B cell (primary cell): ENCODE measurements around the gene GET4. TPM values are rescaled to one million over a fixed set of nuclear protein-coding genes. Genes with fewer than 3 reads are reported as not detected.
A peak's percentile ranks its signal among the peaks of the same experiment; 100 is the strongest.

ENCODE experiments used
- ATAC-seq: fragments of 200-7000 bp; cut with Tn5 transposase; one replicate; pipeline ENCODE4 v1.10.0; 2021; ENCODE audit warnings: low read depth, mild to moderate bottlenecking, moderate number of reproducible peaks, moderate library complexity
- CTCF ChIA-PET: fragments of 350-600 bp; sonication (Branson Sonifier 250); formaldehyde crosslinking; loops from one replicate; lab custom pipeline; 2021; ENCODE audit warnings: antibody characterized with exemption, inconsistent platforms; lab: Charles Lee
- POLR2A ChIA-PET: fragments of 350-600 bp; sonication (Branson Sonifier 250); formaldehyde crosslinking; loops from one replicate; lab custom pipeline; 2021; ENCODE audit warnings: antibody characterized with exemption; lab: Charles Lee
- DNase-seq: peaks from one replicate; pipeline ENCODE4 v3.0.0; 2013
- H2AFZ ChIP-seq: 2 replicates; pipeline ENCODE4 v1.6.1; 2012; ENCODE audit warnings: mild to moderate bottlenecking, low read depth, low read length; ENCODE audit not compliant: insufficient read depth, poor library complexity, severe bottlenecking
- H3K27ac ChIP-seq, 2 donors: 1 replicate in 1 of 2; 2 replicates in 1 of 2; pipeline ENCODE4 v1.5.1; 2012 to 2013; ENCODE audit warnings: low read length in 2 of 2, mild to moderate bottlenecking in 2 of 2, moderate library complexity in 1 of 2
- H3K27me3 ChIP-seq, 4 experiments: fragments of 200-600 bp in 1 of 4; sonication (generic) in 1 of 4; replicated peaks in 1 of 4; 1 replicate in 2 of 4; 2 replicates in 2 of 4; pipeline versions ENCODE4 v1.6.1 to v1.7.0; 2013 to 2016; ENCODE audit warnings: low read length in 3 of 4, mild to moderate bottlenecking in 2 of 4, mixed read lengths in 1 of 4, moderate library complexity in 1 of 4; ENCODE audit not compliant: insufficient read depth in 4 of 4, control insufficient read depth in 3 of 4; ENCODE audit errors: control extremely low read depth in 1 of 4
- H3K36me3 ChIP-seq, 2 experiments: replicated peaks in 1 of 2; 1 replicate in 1 of 2; 2 replicates in 1 of 2; pipeline versions ENCODE4 v1.6.1 to v1.7.1; 2013; ENCODE audit warnings: low read length in 1 of 2; ENCODE audit not compliant: insufficient read depth in 2 of 2, control insufficient read depth in 1 of 2; ENCODE audit errors: control extremely low read depth in 1 of 2, extremely low read depth in 1 of 2
- H3K4me1 ChIP-seq, 2 donors: fragments of 200-600 bp in 1 of 2; sonication (generic) in 1 of 2; 1 replicate in 1 of 2; 2 replicates in 1 of 2; pipeline versions ENCODE4 v1.5.1 to v1.6.1; 2013 to 2017; ENCODE audit warnings: low read length in 2 of 2; ENCODE audit not compliant: control insufficient read depth in 2 of 2, insufficient read depth in 2 of 2
- H3K4me2 ChIP-seq: replicated peaks from 2 replicates; pipeline ENCODE3; 2012; ENCODE audit warnings: mild to moderate bottlenecking, low read depth, low read length; ENCODE audit not compliant: poor library complexity, severe bottlenecking
- H3K4me3 ChIP-seq, 5 experiments: fragments of 200-600 bp in 1 of 5; sonication (generic) in 1 of 5; 1 replicate in 3 of 5; 2 replicates in 2 of 5; pipeline versions ENCODE4 v1.5.1 to v1.7.0; 2011 to 2016; ENCODE audit warnings: low read length in 4 of 5, mild to moderate bottlenecking in 4 of 5, low read depth in 2 of 5, control low read depth in 1 of 5, moderate library complexity in 1 of 5; ENCODE audit not compliant: insufficient read depth in 1 of 5; ENCODE audit errors: control extremely low read depth in 1 of 5, extremely low read depth in 1 of 5
- H3K79me2 ChIP-seq: fragments of 200-600 bp; sonication (generic); one replicate; pipeline ENCODE4 v1.6.0; 2016; ENCODE audit warnings: low read length; ENCODE audit not compliant: control insufficient read depth, insufficient read depth
- H3K9ac ChIP-seq: fragments of 200-600 bp; sonication (generic); 2 replicates; pipeline ENCODE4 v1.6.1; 2017; ENCODE audit warnings: mild to moderate bottlenecking, low read length, moderate library complexity
- H3K9me3 ChIP-seq, 3 donors: one replicate each; pipeline versions ENCODE4 v1.6.1 to v1.7.1; 2013; ENCODE audit warnings: low read length in 2 of 3; ENCODE audit not compliant: control insufficient read depth in 2 of 3, insufficient read depth in 1 of 3; ENCODE audit errors: control extremely low read depth in 1 of 3
- H4K20me1 ChIP-seq: 2 replicates; pipeline ENCODE4 v1.6.0; 2012; ENCODE audit warnings: mild to moderate bottlenecking, low read length; ENCODE audit not compliant: insufficient read depth, control insufficient read depth, poor library complexity, severe bottlenecking
- H3K27ac Mint-ChIP-seq: one replicate; pipeline ENCODE4 v1.8.0; 2021; ENCODE audit warnings: mixed read lengths
- H3K27me3 Mint-ChIP-seq: one replicate; pipeline ENCODE4 v1.8.0; 2021; ENCODE audit warnings: mixed read lengths
- H3K4me1 Mint-ChIP-seq: one replicate; pipeline ENCODE4 v1.8.0; 2021; ENCODE audit warnings: mixed read lengths
- H3K4me3 Mint-ChIP-seq: one replicate; pipeline ENCODE4 v1.8.0; 2021; ENCODE audit warnings: mixed read lengths
- H3K9me3 Mint-ChIP-seq: one replicate; pipeline ENCODE4 v1.8.0; 2022; ENCODE audit warnings: mixed read lengths; ENCODE audit not compliant: insufficient read depth
- CTCF ChIP-seq: fragments of 200-600 bp; IDR thresholded peaks from one replicate; pipeline ENCODE4 v1.8.0; 2022; ENCODE audit warnings: antibody characterized with exemption, mild to moderate bottlenecking
- EZH2 ChIP-seq: IDR thresholded peaks from 2 replicates; pipeline ENCODE4 v1.6.1; 2012; ENCODE audit warnings: borderline replicate concordance, low read depth, mild to moderate bottlenecking, moderate library complexity, low read length; ENCODE audit not compliant: insufficient read depth, poor library complexity, severe bottlenecking
- WGBS: methylation state at CpG from one replicate; pipeline ENCODE4 v1.1.5; 2013; ENCODE audit warnings: missing lambda C conversion rate; ENCODE audit not compliant: insufficient coverage; 5-methylcytosine and 5-hydroxymethylcytosine counted together
- intact Hi-C: fragments of 100-400 bp; cut with micrococcal nuclease; formaldehyde crosslinking; loops from one replicate; pipeline ENCODE4 v1.10.0; 2022
- polyA plus RNA-seq: library from polyadenylated mRNA; depleted of rRNA; stranded (reverse); fragments of >200 nt; gene quantifications from 2 replicates; pipeline ENCODE4 v1.2.3, GENCODE V29; 2012
- total RNA-seq, 2 donors: library from RNA; stranded (reverse); fragments of 120-200 nt in 1 of 2; gene quantifications; 1 replicate in 1 of 2; 2 replicates in 1 of 2; pipeline versions ENCODE4 v1.2.3 to v1.2.4, GENCODE V29; 2013 to 2022

GET4 gene
- total and polyA plus RNA-seq, 2 donors (not counting 1 experiment from before 2014, with no cell fraction given) = 53.5 to 65.5 TPM

DNA sequence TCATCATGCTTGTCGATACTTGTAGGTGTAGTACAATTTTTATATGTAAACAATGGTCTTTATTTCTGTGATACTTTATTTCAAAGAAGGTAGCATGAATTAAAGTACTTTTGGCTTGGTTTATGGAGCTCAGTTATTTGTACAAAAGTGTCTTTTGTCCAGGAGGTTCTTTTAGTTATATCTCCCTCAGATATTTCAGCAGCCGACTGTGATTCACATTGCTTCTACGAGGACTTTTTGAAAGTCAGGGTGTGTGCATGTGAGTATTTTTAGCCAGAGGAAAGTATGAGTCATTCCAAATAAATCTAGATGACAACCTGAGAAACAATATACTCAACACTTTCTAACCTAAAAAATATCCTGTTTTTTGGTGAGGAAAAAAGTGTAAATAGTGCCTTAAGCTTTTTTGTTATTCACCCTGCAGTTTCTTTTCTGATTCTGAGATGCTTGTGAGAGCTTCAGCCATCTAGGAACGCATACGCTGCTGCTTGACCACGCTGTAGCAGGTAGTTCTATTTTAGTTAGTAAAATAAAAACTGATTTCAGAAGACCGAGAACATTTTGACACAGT, 44.7 kb upstream of the GET4 start:
- Histone ChIP-seq H3K36me3 (peaks cover 0 to 11% of the 10 kb centered on the region in 2 experiments), H3K4me1 (peaks cover 31 to 32% of the 10 kb centered on the region in 2 donors), H2AFZ (no peak overlapping the region), H3K27me3 (no peaks in the 10 kb centered on the region), H3K4me2 (peak overlapping the region; percentile 53), H3K79me2 (peaks cover 99% of the 10 kb centered on the region), H4K20me1 (peaks cover 73% of the 10 kb centered on the region), H3K9me3 (no peaks in the 10 kb centered on the region), H3K27ac (peak overlapping the region; percentile 76 to 89), H3K9ac (peak overlapping the region; percentile 51), H3K4me3 (peak overlapping the region in 2 of 5 experiments; percentile 14 to 16)
- ChIA-PET CTCF (interaction anchor here (1.0 to 2.7 kb wide), 4 partner anchors 15 to 43 kb away, joined by 3 to 13 read pairs (median 4); no protein-coding TSS in a partner anchor), POLR2A (interaction anchor here (0.6 to 1.7 kb wide), 2 partner anchors 15 to 115 kb away, joined by 4 to 8 read pairs; no protein-coding TSS in a partner anchor)
- Mint-ChIP-seq H3K4me3 (peak overlapping the region; percentile 85), H3K4me1 (peaks cover 51% of the 10 kb centered on the region), H3K27ac (peak overlapping the region; percentile 93), H3K27me3 (no peaks in the 10 kb centered on the region), H3K9me3 (no peaks in the 10 kb centered on the region)
- 29% methylated on average over 4 of the region's 7 CpGs for WGBS
- intact Hi-C loops = loop anchor here (1.0 to 5.0 kb wide), 3 partner anchors 18 to 105 kb away; partner anchors contain the start of gene DNAAF5
- ATAC-seq (peak; percentile 67), DNase-seq (no peak)
- TF ChIP-seq CTCF (no peak), EZH2 (no peak)
